Stimulated activated CD4-positive, alpha-beta T cell treated with anti-CD3 and anti-CD28 coated beads, Interleukin-1b, Interleukin-23, amount 100 ng/mL, for 4 hours (primary cell): ENCODE measurements around the gene ALPK3.

ENCODE experiments used
- DNase-seq, 2 donors: peaks; one replicate each; pipeline ENCODE4 v3.0.0-alpha.2; 2020; ENCODE audit warnings: low read depth in 2 of 2

The ALPK3 gene, protein sequence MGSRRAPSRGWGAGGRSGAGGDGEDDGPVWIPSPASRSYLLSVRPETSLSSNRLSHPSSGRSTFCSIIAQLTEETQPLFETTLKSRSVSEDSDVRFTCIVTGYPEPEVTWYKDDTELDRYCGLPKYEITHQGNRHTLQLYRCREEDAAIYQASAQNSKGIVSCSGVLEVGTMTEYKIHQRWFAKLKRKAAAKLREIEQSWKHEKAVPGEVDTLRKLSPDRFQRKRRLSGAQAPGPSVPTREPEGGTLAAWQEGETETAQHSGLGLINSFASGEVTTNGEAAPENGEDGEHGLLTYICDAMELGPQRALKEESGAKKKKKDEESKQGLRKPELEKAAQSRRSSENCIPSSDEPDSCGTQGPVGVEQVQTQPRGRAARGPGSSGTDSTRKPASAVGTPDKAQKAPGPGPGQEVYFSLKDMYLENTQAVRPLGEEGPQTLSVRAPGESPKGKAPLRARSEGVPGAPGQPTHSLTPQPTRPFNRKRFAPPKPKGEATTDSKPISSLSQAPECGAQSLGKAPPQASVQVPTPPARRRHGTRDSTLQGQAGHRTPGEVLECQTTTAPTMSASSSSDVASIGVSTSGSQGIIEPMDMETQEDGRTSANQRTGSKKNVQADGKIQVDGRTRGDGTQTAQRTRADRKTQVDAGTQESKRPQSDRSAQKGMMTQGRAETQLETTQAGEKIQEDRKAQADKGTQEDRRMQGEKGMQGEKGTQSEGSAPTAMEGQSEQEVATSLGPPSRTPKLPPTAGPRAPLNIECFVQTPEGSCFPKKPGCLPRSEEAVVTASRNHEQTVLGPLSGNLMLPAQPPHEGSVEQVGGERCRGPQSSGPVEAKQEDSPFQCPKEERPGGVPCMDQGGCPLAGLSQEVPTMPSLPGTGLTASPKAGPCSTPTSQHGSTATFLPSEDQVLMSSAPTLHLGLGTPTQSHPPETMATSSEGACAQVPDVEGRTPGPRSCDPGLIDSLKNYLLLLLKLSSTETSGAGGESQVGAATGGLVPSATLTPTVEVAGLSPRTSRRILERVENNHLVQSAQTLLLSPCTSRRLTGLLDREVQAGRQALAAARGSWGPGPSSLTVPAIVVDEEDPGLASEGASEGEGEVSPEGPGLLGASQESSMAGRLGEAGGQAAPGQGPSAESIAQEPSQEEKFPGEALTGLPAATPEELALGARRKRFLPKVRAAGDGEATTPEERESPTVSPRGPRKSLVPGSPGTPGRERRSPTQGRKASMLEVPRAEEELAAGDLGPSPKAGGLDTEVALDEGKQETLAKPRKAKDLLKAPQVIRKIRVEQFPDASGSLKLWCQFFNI (N-terminal part only)

DNA sequence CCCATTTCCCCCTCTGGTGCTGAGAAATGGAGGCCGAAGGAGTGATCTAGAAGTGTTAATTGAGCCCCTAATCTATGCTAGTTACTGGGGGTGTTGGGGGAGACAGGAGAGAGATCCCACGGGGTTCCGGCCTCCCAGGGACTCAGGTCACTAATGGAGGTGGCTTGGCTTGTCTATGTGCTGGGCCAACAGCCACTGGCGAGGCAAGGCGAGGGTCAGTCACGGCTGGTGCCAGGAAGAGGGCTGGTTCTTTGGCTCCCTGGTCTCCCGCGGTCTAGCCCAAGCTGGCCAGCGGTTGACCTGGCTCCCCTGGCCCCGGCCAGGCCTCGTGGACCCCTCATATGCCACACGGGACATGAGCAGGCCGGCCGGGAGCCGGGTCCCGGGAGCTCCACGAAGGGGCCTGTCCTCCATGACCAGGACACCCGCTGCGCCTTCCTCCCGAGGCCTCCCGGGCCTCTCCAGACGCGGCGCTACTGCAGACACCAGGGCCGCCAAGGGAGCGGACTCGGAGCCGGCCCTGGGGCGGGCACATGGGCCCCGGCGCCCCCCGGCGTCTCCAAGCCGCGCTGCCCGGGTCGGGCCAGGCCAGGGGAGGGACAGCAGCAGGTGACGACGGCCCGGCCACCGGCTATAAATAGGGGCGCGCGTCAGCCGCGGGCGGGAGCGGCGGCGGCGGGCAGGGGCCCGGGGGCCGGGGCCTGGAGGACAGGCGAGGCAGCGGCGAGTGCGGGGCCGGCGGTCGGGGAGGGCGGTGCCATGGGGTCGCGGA lies at the start of gene ALPK3:
TSS of gene ALPK3 (plus strand) at position 663 of the 772 bp plus-strand sequence. CDS start at position 760, 97 bp downstream.
- DNase-seq = no peak

GRCh38 chr15:84772031-84772430 lies 45.1 kb upstream of the ALPK3 start:
- no peak for DNase-seq

GRCh38 chr15:84772467-84772866 lies 44.7 kb upstream of the ALPK3 start:
- no peak for DNase-seq

- DNase-seq = no peak
Measured at GRCh38 chr15:84773716-84774115, 43.4 kb upstream of the ALPK3 start.

DNA sequence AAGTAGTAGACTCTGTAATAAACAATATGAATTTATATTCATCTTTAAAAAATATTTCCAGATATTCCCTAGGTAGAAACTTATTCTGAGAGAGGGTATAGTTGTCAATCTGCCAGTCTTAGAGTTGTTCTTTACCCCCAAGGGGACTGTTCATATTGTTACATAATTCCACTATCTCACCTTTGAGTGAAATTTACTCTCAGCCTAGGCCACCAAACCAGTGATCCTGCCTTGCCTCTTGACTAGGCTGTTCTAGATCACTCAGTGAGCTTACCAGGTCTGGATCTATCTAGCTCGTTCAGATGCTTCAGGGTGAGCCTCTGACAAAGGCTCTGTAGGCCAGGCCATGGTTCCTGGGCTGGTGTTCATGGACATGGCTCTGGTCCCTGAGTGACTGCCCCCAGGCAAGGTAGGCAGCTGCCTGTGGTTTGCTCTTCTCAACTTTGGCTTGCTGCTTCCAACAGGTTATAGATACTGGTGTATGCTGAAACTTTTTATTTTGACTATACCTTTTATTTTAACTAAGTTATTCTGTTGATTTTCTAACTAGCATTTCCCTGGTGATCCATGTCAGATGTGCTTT lies 41.2 kb upstream of the ALPK3 start:
- DNase-seq = no peak

DNA sequence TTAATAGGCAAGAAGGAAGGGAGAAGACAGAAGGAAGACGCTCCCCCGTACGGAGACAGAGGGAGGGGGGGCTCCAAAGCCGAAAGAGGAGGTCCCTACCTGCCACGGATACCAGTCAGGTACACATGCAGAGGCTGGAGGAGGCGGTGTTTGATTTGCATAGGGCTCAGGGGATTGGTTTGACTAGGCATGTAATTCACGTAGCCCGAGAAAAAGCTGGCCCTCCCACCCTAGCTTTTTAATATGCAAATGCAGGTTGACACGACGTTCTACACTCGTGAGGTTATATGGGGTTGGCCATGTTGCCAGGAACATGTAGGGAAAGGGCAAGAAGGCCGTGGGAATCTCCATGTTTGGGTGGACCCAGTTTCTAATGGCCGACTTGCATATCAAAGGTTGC lies 39.0 kb upstream of the ALPK3 start:
- no peak for DNase-seq

DNA sequence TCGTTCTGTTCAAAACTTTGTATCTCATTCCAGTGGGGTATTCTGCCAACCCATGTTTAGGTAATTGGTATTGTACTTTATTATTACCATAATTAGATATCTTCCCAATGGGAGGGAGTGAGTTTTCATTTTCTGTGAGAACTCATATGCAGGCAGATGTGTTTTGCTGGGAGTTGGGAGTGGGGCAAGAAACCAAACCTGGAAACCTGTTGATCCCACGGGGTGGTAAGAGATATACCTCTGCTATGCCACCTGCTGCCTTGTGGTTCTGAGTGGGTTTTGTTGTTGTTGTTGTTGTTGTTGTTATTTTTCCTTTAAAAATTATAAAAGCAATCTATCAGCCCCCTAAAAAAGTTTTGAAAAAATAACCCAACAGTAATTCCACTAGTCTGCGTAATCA lies 36.7 kb upstream of the ALPK3 start:
- no peak for DNase-seq

DNA sequence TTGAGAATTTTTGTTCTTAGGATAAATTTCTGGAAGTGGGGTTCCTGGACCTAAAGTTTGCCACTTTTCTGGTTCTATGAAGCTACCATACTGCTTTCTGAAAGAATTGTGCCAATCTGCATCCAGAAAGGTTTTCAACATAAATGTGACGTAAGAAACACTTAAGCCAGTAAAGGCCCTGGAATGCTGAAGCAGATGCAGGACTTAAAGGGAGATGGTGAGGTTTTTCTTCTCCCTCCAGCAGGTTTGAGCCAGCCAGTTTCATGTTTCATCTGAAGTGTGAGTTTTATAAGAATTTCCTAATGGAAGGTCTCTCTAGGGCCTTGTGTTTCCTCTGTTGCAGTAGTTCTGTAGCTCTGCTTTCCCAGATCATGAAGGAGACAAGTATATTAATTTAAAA lies 35.7 kb upstream of the ALPK3 start:
- no peak for DNase-seq

DNA sequence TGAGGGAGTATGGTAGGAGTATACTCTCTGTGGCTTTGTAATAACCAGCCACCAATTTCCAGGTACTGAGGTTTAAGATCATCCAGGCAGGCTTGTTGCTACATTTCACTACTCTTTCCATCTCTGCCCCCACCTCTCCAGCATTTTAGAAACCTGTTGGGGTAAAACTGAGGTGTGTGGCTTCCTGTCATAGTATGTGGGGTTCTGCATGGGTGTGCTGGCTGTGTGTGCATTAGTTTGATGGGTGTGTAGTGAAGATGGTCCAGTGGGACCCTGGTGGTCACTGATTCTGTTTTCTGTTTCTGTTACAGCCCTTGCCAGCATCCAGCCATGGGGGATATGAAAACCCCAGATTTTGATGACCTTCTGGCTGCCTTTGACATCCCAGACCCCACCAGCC lies 34.8 kb upstream of the ALPK3 start:
- no peak for DNase-seq

- DNase-seq = no peak
Measured at GRCh38 chr15:84783493-84784251, 33.5 kb upstream of the ALPK3 start.

DNA sequence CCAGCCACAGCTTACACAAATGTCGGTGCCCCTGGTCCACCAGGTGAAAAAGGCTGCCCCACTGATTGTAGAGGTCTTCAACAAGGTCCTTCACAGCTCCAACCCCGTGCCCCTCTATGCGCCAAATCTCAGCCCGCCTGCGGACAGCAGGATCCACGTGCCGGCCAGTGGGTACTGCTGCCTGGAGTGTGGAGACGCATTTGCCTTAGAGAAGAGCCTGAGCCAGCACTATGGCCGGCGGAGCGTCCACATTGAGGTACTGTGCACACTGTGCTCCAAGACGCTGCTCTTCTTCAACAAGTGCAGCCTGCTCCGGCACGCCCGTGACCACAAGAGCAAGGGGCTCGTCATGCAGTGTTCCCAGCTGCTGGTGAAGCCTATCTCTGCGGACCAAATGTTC lies 32.9 kb upstream of the ALPK3 start:
- no peak for DNase-seq

- DNase-seq = no peak
Measured at GRCh38 chr15:84785053-84785452, 32.1 kb upstream of the ALPK3 start.

DNA sequence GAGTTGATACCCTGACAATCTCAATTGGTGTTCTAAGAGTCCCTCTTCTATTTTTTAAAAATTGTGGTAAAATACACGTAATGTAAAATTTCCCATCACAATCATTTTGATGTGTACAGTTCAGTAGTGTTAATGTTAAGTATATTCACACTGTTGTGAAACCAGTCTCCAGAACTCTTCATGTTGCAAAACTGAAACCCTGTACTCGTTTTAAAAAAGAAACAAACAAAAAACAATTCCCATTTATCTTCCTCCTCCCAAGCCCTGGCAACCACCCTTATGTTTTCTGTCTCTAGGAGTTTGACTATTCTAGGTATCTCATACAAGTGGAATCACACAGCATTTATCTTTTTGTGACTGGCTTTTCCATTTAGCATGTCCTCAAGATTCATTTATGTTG lies 28.7 kb upstream of the ALPK3 start:
- DNase-seq = no peak

DNA sequence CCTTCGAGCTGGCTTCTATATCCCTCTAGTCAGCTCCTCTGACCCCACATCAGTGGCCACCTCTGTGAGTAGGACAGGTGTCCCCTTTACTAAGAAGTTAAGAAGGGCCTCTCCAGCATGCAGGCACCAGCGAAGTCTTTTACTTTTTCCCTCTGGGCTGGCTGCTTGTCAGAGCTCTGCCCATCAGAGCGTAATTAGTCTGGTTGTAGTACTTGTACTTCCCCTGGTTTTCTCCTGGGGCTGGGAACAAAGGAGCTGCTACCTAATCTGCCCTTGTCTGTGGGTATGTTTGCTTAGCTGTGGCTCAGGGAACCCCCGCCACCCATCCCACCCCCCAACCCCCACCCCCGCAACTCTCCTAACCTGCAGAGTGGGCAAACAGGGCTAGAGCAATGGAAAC lies 27.4 kb upstream of the ALPK3 start:
- no peak for DNase-seq

GRCh38 chr15:84790676-84791075 lies 26.5 kb upstream of the ALPK3 start:
- DNase-seq = no peak

DNA sequence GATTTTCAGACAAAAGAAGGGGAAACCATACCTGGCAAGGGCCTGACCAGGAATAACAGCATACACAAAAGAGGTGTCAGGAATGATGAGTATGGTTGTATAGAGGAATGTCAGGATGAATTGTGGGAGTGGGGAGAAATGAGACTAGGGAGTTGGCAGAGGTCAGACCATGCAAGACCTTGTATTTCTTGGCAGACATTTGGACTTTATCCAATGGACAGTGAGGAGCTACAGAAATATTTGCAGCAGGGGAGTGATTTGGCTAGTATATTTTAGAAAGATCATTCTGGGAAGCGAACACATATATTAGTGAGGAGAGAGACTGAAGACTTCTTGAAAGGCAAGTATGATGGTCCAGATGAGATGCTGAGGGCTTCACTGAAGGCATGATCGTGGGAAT lies 25.4 kb upstream of the ALPK3 start:
- DNase-seq = no peak

- DNase-seq = no peak
Measured at GRCh38 chr15:84793431-84794161, 23.6 kb upstream of the ALPK3 start.

GRCh38 chr15:84794162-84794547 lies 23.0 kb upstream of the ALPK3 start:
- DNase-seq = no peak

GRCh38 chr15:84795186-84795585 lies 22.0 kb upstream of the ALPK3 start:
- no peak for DNase-seq
